ENCODE results near the gene ZNF862. TPM values are rescaled to one million over a fixed set of nuclear protein-coding genes. Genes with fewer than 3 reads are reported as not detected.
A peak's percentile ranks its signal among the peaks of the same experiment; 100 is the strongest.

ZNF862 gene
- total RNA-seq, 2 donors from 2014 or later, result 8.8 to 9.9 TPM

DNA sequence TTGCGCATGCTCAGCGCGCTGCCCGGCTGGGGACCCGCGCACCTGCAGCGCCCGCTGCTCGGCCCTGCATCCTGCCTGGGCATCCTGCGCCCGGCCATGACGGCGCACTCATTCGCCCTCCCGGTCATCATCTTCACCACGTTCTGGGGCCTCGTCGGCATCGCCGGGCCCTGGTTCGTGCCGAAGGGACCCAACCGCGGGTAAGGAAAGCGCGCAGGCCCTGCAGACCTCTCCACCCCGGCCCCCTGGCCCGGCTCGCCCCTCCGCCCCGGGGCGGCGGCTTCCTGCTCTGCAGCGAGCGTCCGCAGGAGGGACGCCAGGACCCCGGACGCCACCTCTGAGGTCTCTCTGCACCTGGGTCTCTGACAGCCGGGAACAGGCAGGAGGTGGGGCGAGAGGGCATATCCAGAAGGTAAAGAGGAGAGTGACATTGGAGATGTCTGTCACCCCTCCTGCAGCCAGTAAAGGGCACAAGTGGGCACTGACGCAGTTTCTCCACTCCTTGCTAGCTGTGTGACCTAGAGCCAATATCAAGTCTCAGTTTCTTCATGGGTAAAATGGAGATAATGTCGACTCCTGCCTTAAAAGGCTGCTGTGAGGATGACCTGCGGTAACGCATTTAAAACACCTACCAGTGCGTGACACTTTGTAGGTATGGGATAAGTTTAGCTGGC lies 35.9 kb downstream of the ZNF862 start:
- no peak overlapping the region for H3K27ac ChIP-seq
- peak overlapping the region; percentile 37 to 61 for H3K9ac ChIP-seq (ENCODE audit: low read depth in 2 of 2, low read length in 2 of 2)
- no peaks in the 10 kb centered on the region for H3K9me3 ChIP-seq
- H3K36me3 ChIP-seq, result no peaks in the 10 kb centered on the region
- intact Hi-C loops (cut with DNase I), result no loop called here
- no peak for TF ChIP-seq CTCF (IDR thresholded peaks at IDR 0.05)
- H3K4me3 ChIP-seq, result peak overlapping the region; percentile 95
- peak; percentile 23 for DNase-seq
- no peaks in the 10 kb centered on the region for H3K27me3 ChIP-seq
- no peaks in the 10 kb centered on the region for H3K4me1 ChIP-seq

- intact Hi-C loops (cut with DNase I), result no loop called here
Observed at GRCh38 chr7:149874644-149875028, 36.5 kb downstream of the ZNF862 start.

GRCh38 chr7:149875396-149875795 lies 37.2 kb downstream of the ZNF862 start:
- Histone ChIP-seq H3K27ac (no peak overlapping the region), H3K36me3 (no peaks in the 10 kb centered on the region), H3K9me3 (no peaks in the 10 kb centered on the region), H3K9ac (ENCODE audit: low read depth in 2 of 2, low read length in 2 of 2) (no peak overlapping the region), H3K4me1 (no peaks in the 10 kb centered on the region), H3K4me3 (no peak overlapping the region), H3K27me3 (no peaks in the 10 kb centered on the region)
- DNase-seq, result no peak
- no peak for TF ChIP-seq CTCF (IDR thresholded peaks at IDR 0.05)
- intact Hi-C loops (cut with DNase I), result no loop called here

More at GRCh38 chr7:149874644-149875028, 36.5 kb downstream of the ZNF862 start:
- Histone ChIP-seq H3K4me1 (no peaks in the 10 kb centered on the region), H3K4me3 (no peak overlapping the region), H3K9ac (ENCODE audit: low read depth in 2 of 2, low read length in 2 of 2) (no peak overlapping the region), H3K36me3 (no peaks in the 10 kb centered on the region), H3K27me3 (no peaks in the 10 kb centered on the region), H3K27ac (no peak overlapping the region), H3K9me3 (no peaks in the 10 kb centered on the region)
- no peak for DNase-seq
- TF ChIP-seq CTCF (IDR thresholded peaks at IDR 0.05), result no peak

DNA sequence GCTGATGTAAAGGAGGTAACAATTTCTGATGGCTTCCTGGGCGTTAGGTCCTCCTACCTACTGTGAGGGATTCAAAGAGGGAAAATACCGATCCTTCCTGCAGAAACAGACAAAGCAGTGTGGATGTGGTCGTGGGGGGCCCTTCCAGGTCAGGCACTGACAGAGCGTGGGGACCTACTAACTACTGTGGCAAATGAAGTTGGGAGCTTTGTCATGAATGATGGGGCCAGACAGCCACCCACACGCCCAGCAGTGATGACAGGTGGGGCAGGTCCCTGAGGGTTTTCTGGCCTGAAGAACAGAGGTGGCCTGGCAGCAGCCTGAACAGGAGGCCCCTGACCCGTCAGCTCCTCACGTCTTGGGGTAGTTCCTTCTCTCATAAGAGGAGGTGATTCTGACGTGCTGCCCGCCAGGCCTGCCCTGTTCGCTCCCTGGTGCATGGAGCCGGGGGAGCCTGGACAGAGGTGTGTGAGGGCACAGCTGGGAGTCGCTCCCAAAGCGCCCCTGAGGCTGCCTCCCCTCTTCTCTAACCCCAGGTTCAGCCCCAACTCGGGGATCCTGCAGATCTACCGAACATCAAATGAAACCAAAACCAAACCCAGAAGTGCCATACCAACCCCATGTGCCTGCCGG lies 39.8 kb downstream of the ZNF862 start:
- H3K36me3 ChIP-seq, result no peaks in the 10 kb centered on the region
- intact Hi-C loops (cut with DNase I), result no loop called here
- peak; percentile 18 for DNase-seq
- no peak overlapping the region for H3K9ac ChIP-seq (ENCODE audit: low read depth in 2 of 2, low read length in 2 of 2)
- no peak for TF ChIP-seq CTCF (IDR thresholded peaks at IDR 0.05)
- no peaks in the 10 kb centered on the region for H3K4me1 ChIP-seq
- no peak overlapping the region for H3K4me3 ChIP-seq
- H3K9me3 ChIP-seq, result no peaks in the 10 kb centered on the region
- no peak overlapping the region for H3K27ac ChIP-seq
- no peaks in the 10 kb centered on the region for H3K27me3 ChIP-seq

- H3K27ac ChIP-seq, result no peak overlapping the region
- H3K36me3 ChIP-seq, result no peaks in the 10 kb centered on the region
- TF ChIP-seq CTCF (IDR thresholded peaks at IDR 0.05), result no peak
- no peaks in the 10 kb centered on the region for H3K9me3 ChIP-seq
- intact Hi-C loops (cut with DNase I), result no loop called here
- no peaks in the 10 kb centered on the region for H3K27me3 ChIP-seq
- no peaks in the 10 kb centered on the region for H3K4me1 ChIP-seq
- H3K9ac ChIP-seq (ENCODE audit: low read depth in 2 of 2, low read length in 2 of 2), result no peak overlapping the region
- H3K4me3 ChIP-seq, result no peak overlapping the region
- DNase-seq, result no peak
Observed at GRCh38 chr7:149878523-149878921, 40.3 kb downstream of the ZNF862 start.

Data from colonic mucosa (tissue), 4 donors.